GM12891 (cell line): ENCODE results near the gene ZNF385B.

ENCODE experiments used
- DNase-seq: peaks from one replicate; pipeline ENCODE4 v3.0.0; 2011; ENCODE audit warnings: low spot score; ENCODE audit not compliant: insufficient read length
- FAIRE-seq: peaks from 2 replicates; lab custom pipeline; 2011; peaks lifted over from hg19 to GRCh38; lab: Jason Lieb, UNC
- PAX5 ChIP-seq: IDR thresholded peaks from 2 replicates; pipeline ENCODE4 v1.6.1; 2011; ENCODE audit warnings: low read length, moderate library complexity, mild to moderate bottlenecking; ENCODE audit not compliant: insufficient read depth, severe bottlenecking
- POLR2A ChIP-seq: IDR thresholded peaks from 2 replicates; pipeline ENCODE4 v1.6.1; 2011; ENCODE audit warnings: low read depth, low read length, control low read depth
- POLR2AphosphoS5 ChIP-seq: IDR thresholded peaks from 2 replicates; pipeline ENCODE4 v1.6.1; 2011; ENCODE audit warnings: low read depth, low read length, control low read depth
- POU2F2 ChIP-seq: IDR thresholded peaks from 2 replicates; pipeline ENCODE4 v1.6.1; 2011; ENCODE audit warnings: low read depth, mild to moderate bottlenecking, control low read depth, low read length, moderate library complexity
- SPI1 ChIP-seq: IDR thresholded peaks from 2 replicates; pipeline ENCODE4 v1.6.1; 2011; ENCODE audit warnings: low read depth, low read length, control low read depth
- TAF1 ChIP-seq: IDR thresholded peaks from 2 replicates; pipeline ENCODE4 v1.6.1; 2011; ENCODE audit warnings: low read depth, low read length, control low read depth

The ZNF385B gene

DNA sequence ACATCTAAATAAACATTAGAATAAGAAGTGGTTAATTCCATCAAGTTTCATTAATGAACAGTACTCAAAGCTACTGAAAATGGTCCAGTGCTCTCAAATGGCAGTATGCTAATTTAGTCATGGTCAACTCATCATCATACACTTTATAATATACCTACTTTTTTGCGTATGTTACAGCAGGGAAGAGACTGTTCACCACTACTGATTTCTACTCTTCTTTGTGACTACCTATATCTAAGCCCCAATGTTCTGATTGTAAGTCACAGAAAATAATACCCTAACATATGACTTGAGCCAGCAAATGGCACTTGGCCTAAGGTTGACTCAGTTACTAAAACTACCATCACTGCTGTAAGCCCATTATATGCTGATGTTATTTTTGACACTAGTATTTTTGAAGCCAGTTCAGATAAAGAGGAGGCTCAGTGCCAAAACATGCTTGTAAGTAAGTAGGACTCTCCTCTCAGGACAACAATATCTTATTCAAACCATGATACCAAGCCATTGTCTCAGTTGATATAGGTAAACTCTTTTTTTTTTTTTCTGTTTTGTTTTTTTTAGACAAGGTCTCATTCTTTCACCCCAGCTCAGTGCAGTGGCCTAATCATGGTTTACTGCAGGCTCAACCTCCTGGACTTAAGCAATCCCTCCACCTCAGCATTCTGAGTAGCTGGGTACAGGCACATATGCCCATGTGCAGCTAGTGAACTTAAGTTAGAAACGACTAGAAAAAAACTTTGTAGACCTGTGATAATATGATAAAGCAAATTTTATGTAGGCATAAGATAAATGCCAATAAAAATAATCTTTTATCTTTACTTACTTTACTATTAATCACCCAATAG is 266.9 kb downstream of the ZNF385B start:
- FAIRE-seq (no peak), DNase-seq (no peak)
- TF ChIP-seq POLR2A (no peak), PAX5 (no peak), POU2F2 (no peak), TAF1 (no peak), POLR2AphosphoS5 (no peak), SPI1 (no peak)

DNA sequence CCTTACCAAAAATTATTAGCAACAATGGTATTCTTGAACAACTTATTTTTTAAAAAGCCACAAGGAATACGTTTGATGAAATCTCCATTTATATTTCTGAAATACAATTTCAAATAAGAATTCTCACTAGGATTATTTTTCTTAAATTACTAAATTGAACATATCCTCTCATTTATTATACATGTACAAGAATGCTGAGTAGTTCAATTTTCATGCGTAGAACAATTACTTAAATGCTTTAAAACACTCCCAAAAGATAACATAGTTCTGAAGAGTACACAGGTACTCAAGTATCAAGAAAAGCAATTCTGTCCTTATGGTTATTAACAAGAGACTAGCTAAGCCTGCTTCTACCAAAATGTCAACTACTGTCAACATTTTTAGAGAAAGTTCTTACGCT is 268.1 kb downstream of the ZNF385B start:
- TF ChIP-seq POLR2A: no peak
- TF ChIP-seq PAX5: no peak
- TF ChIP-seq TAF1: no peak
- no peak for TF ChIP-seq POLR2AphosphoS5
- DNase-seq (no peak), FAIRE-seq (no peak)

DNA sequence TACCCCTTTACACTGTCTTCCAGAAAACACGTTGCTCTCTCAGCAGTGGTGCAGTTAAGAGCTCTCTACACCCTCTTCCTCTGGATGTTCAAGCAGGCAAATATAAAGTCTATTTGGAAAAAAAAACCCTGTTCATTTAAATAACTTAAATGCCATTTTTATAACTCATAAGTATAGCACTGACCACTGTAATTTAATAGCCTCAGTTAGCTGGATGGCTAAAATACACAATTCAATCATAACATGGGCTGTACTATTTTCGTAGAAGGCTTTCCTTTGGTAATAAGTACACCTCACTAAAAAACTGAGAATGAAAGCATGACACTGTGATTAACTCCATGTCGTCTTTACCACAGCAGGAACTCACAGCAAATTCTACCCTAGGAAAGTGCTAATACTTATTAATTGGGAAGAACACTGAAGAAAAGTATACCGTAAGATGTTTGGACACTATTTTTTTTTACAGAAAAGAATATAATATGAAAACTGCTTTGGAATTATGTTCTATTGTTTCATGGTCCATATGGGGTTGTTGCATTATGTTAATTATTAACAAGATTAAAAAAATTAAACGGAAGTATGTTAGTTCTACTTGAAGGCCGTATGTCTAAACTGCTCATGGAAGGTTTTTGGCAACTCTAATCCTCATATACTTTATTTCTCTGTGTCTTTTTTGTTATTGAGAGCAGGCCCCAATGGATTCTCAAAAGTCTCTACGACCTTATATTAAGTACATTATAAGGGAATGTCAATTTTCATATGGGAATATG is 269.1 kb downstream of the ZNF385B start:
- FAIRE-seq: no peak
- DNase-seq: no peak
- no peak for TF ChIP-seq TAF1
- no peak for TF ChIP-seq POLR2A
- no peak for TF ChIP-seq SPI1

DNA sequence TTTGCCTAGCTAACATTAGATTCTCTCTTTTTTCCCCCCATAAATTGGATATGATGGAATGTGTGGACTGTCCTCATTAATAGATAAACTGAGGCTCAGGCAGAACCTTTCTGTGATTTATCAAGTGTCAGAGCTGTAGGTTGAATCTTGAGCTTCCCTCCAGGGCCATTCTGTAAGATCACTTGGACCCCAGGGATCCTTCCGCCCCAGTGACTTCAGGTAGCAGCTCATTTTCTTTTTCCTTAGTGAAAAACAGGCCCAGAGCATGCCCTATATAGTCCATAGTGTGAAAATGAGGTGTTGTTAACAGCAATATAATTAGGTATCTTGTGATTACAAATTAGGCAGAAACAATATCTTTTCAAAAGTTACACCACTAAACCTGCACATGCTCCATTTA is 269.7 kb downstream of the ZNF385B start:
- DNase-seq (no peak), FAIRE-seq (no peak)
- TF ChIP-seq SPI1: no peak
- no peak for TF ChIP-seq POLR2AphosphoS5
- no peak for TF ChIP-seq TAF1
- TF ChIP-seq POU2F2: no peak
- TF ChIP-seq POLR2A: no peak
- no peak for TF ChIP-seq PAX5

DNA sequence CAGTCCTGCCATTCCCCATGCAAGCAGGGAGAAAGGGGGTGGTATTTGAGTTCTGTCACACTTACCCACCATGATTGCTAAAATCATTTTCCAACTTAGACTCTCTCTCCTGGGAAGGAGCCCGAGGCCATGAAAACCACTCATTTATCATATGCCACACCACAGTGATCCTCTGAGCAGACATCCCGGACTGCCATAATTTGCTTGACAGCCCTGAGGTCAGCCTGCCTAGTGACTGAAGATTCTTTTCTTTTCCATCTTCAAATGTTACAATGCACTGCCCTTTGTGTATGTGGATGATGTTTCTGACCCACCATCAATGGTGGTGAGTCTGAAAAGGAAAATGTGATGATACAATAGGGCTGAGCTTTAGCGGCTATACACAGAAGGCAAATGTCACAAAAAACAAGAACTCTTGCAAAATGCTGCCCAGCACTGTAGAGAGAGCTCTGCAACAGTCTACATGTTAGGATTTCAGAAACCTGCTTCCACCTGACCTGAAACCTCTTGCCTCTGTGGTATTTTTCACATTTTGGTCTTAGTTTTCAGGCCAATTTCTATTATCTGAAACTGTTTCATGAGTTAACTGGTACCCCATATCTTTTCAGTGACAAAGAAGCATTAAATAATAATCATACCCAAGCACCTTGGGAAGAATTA is 272.8 kb downstream of the ZNF385B start:
- DNase-seq: no peak
- no peak for FAIRE-seq
- TF ChIP-seq SPI1 (no peak), TAF1 (no peak), POLR2AphosphoS5 (no peak), POU2F2 (no peak), POLR2A (no peak), PAX5 (no peak)

DNA sequence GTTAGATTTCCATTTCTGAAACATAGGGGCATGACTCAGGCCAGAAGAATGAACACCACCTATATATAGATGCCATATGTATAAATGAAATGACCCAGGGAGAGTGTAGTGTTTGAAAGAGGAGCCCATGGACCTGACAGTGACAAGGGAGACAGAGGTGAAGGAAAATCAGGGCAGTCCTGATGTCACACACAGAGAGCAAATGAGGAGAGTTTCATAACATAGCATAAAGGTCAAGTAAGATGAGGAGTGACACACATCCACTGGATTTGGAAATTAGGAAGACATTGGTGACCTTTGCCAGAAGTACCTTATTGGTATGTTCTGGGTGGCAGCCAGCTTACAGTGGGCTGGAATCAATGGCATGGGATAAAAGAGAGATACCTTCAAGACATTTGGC is 276.7 kb downstream of the ZNF385B start:
- TF ChIP-seq POLR2AphosphoS5 (no peak), PAX5 (no peak), SPI1 (no peak), TAF1 (no peak), POU2F2 (no peak), POLR2A (no peak)
- DNase-seq (no peak), FAIRE-seq (no peak)

DNA sequence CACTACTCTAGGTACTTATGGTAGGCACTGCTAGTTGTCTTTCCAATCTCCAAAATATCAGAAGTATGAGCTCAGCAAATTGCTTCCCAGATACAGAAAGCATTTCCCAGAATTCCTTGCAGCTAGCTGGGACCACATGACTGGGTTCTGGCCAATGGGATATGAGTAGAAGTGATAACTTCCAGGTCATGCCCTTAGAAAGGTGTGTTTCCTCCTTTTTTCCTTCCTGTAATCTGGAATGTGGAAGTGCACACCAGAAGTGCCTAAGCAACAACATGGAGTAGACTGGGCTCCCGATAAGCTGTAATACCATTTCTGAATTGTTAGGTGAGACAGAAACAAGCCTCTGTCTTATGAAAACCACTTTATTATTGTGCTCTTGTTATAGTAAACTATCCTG is 279.8 kb downstream of the ZNF385B start:
- no peak for TF ChIP-seq SPI1
- FAIRE-seq: no peak
- DNase-seq: no peak

DNA sequence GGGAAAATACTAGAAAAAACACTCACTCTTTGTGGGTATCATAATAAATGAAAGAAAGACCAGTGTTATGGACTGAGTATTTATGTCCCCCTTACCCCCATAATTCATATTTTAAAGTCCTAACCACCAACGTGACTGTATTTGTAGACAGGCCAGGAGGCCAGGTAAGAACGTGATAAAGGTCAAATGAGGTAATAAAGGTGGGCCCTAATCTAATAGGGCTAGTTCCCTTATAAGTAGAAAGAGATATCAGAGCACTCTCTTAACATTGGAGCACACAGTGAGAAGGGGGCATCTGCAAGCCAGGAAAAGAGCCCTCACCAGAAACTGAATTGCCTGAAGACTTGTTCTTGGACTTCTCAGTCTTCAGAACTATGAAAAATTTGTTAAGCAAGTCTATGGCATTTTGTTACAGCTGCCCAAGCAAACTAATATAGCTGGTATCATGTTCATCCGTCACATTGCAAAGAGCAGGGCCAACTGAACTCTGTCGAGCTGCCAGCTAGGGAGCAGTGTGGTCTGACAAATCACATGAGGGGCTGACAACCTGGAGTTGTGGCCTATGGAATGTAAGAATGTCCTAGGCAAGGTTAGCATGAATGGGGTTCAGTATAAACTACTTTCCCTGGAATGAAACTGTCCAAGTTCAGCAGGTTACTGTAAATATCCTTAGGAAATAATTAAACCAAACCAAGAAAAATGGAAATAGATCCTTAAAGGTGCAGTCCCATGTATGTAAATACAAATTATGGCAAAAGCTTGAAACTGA is 280.9 kb downstream of the ZNF385B start:
- TF ChIP-seq PAX5 (no peak), POLR2AphosphoS5 (no peak), POU2F2 (no peak), POLR2A (no peak), SPI1 (no peak), TAF1 (no peak)
- no peak for FAIRE-seq
- DNase-seq: no peak

DNA sequence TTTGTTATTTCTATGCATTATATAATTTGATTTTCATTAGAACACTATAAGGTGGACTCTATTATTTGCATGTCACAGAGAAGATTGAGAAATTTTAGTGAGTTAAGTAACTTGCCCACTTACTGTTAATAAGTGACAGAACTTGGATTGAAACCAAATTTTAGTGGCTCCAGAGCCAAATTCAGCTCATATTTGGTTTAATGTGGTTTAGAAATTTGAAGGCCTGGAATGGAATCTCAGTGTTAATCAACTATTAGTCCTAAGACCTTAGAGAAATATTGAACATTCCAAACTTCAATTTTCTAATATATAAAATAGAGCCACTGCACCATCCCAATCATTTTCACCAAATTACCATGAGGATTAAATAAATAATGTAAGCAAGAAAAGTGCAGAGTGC is 281.6 kb downstream of the ZNF385B start:
- no peak for DNase-seq
- TF ChIP-seq SPI1 (no peak), TAF1 (no peak), POLR2A (no peak), POU2F2 (no peak), PAX5 (no peak), POLR2AphosphoS5 (no peak)
- no peak for FAIRE-seq

DNA sequence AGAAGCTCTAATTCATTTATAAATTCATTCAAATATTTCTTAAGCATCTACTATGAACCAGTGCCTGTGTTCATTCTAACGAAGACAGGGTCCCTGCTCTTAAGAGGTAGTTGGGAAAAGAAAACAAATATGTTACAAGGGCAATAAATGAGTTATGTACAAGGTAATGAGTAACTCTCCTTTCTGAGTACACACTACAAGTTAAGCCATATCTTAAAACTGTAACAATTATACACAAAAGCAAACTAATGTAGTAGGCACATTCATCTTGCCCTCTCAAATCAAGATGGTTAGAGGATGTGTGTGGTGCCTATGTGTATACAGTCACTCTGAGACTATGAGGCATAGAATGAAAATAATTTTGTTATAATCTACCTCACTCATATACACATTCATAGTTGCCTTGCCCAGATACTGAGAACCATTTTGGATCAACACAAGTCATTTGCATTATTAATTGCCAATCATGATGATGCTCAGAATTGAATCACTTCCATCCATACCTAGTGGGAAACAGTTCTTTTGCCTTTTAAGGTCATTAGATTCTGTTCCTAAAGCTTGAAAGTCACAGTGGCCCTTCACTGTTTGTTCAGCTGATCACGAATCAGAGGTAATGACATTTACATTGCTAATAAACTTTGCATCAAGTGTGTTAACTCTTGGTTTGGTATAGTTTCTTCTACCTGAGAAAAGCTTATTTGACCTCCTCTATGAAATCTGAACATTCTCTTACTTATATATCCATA is 283.1 kb downstream of the ZNF385B start:
- TF ChIP-seq POLR2A (no peak), POU2F2 (no peak), POLR2AphosphoS5 (no peak), PAX5 (no peak), TAF1 (no peak), SPI1 (no peak)
- DNase-seq (no peak), FAIRE-seq (no peak)
